Measurements from ENCODE around the gene CCT8. TPM values are rescaled to one million over a fixed set of nuclear protein-coding genes. Genes with fewer than 3 reads are reported as not detected.
A peak's percentile ranks its signal among the peaks of the same experiment; 100 is the strongest.
"Not testable (repeated sequence)": the region's sequence is repeated elsewhere in the genome, so short reads cannot be mapped to it uniquely, and the experiment has no call there.

Gene CCT8
- polyA plus RNA-seq, 3 donors: 268 to 279 (median 272) TPM

GRCh38 chr21:29078869-29079767 lies 5.7 kb upstream of the CCT8 start:
- no peak for DNase-seq (ENCODE audit: low read depth in 3 of 3, low spot score in 2 of 3)

- DNase-seq (ENCODE audit: low read depth in 3 of 3, low spot score in 2 of 3): peak in 1 of 3 donors; percentile 49
These were observed 4.2 kb upstream of the CCT8 start for GRCh38 chr21:29077651-29078090.

- not testable (repeated sequence) for DNase-seq (ENCODE audit: low read depth in 3 of 3, low spot score in 2 of 3)
These were observed 3.5 kb upstream of the CCT8 start for GRCh38 chr21:29076731-29077640.

DNA sequence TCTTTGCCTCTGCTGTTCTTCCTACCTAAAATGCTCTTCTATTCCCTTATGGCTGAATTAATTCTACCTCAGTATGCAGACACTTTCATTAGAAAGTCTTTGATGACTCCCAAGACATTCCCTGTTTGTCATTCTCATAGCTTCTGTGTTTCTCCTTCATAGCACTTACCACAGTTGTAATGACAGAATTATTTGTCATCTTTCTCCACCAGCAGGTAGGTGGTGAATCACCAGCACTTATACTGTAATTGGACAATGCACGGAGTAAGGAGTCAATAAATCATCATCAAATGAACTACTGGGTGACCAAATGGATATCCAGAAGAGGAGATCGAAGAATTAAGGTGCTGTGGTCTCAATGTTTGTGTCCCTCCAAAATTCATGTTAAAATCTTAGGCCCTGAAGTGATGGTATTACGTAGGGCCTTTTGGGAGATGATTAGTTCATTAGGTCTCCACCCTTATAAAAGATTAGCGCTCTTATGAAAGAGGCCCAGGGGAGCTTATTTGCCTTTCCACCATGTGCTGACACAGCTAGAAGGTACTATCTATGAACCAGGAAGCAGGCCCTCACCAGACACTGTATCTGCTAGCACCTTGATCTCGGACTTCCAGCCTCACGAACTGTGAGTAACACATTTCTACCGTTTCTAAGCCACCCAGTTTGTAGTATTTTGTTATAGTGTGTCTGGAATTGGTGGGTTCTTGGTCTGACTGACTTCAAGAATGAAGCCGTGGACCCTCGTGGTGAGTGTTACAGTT lies 2.4 kb upstream of the CCT8 start:
- no peak for DNase-seq (ENCODE audit: low read depth in 3 of 3, low spot score in 2 of 3)

DNA sequence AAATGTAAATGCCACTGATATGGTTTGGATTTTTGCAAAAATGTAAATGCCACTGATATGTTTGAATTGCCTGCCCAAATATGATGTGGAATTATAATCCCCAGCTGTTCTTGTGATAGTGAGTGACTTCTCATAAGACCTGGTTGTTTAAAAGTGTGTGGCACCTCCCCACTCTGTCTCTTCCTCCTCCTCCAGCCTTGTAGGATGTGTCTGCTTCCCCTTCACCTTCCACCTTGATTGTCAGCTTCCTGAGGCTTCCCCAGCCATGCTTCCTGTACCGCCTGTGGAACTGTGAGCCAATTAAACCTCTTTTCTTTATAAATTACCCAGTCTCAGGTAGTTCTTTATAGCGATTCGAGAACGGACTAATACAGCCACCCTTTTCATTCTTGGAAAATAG lies 1.3 kb upstream of the CCT8 start:
- DNase-seq (ENCODE audit: low read depth in 3 of 3, low spot score in 2 of 3): no peak

DNA sequence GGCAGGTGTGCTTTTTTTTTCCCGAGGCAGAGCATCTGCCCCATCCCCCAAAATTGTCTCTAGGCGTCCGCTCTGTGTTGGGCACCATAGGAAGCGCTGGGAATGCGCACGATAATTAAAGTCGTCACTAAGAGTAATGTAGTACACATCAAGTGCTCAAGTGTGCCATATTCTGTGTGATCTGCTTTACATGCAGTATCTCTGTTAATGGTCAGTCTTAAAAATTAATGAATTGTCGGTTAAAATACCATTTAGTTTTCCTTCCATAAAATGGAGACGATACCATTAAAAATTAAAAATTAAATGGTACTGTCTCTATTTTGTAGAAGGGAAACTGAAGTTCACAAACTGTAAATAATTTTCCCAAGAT lies 544 bp upstream of the CCT8 start:
- no peak for DNase-seq (ENCODE audit: low read depth in 3 of 3, low spot score in 2 of 3)

- no peak for DNase-seq (ENCODE audit: low read depth in 3 of 3, low spot score in 2 of 3)
These were observed 601 bp downstream of the CCT8 start for GRCh38 chr21:29072873-29073221.

GRCh38 chr21:29064850-29065481 lies 8.5 kb downstream of the CCT8 start:
- no peak for DNase-seq (ENCODE audit: low read depth in 3 of 3, low spot score in 2 of 3)

DNA sequence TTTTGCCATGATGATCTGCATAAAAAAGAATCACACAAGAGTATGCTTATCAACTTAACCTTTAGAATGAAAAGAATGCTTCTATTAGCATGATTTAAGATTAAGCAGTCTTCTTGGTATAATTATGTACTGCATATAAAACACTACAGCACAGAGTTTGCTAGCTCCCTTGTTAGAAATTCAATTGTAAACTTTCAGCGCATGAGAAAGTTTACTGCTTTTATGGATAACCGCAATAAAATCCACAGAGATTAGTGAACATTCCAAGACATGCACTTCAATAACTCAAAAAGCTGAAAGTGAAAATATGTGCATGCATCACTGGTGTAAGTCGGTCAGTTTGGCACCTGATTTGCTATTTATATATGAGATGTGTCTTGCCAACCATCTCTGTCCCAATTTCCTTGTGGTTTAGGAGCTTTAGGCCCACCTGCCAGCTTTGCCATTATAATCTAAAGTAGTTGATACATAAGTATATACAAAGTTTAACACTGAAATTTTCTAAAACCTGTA lies 16.9 kb downstream of the CCT8 start:
- no peak for DNase-seq (ENCODE audit: low read depth in 3 of 3, low spot score in 2 of 3)

- DNase-seq (ENCODE audit: low read depth in 3 of 3, low spot score in 2 of 3): no peak
These were observed 17.4 kb downstream of the CCT8 start for GRCh38 chr21:29056005-29056404.

DNA sequence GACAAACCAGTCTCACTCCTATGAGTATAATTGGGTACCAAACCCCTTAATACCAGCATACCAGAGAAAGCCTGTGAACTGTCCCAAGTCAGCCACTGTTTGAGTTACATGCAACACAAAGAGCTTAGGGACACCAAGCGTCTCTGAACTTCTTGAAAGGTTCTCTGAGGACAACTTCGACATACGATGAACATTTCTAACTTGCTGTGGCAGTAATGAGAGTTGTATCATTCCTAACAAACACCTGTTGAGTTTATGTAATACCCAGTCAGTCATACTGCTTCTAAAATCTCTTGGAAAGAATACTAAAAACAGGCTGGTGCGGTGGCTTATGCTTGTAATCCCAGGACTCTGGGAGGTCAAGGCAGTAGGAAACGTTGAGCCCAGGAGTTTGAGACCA lies 18.4 kb downstream of the CCT8 start:
- no peak for DNase-seq (ENCODE audit: low read depth in 3 of 3, low spot score in 2 of 3)

GRCh38 chr21:29053656-29054055 lies 19.8 kb downstream of the CCT8 start:
- no peak for DNase-seq (ENCODE audit: low read depth in 3 of 3, low spot score in 2 of 3)

- DNase-seq (ENCODE audit: low read depth in 3 of 3, low spot score in 2 of 3): no peak
These were observed 20.4 kb downstream of the CCT8 start for GRCh38 chr21:29053011-29053553.

GRCh38 chr21:29052224-29052623 lies 21.2 kb downstream of the CCT8 start:
- no peak for DNase-seq (ENCODE audit: low read depth in 3 of 3, low spot score in 2 of 3)

DNA sequence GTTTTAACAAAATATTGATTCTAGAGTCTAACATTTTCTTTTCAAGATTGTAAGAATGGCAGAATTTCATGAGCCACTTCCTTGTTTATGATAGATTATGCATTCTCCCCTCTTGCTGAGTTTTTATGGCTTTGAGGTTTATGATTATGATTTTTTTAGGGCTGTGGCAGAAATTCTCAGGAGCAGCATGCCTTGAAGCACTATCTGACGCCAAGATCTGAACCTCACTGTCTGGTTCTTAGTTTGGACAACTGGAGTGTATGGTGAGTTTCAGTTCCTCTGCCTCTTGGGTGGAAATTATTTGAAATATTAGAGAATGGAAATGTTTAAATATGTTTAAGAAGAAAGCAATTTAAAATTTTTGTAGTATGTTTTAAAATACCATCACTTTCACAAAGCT lies 38.8 kb downstream of the CCT8 start:
- no peak for DNase-seq (ENCODE audit: low read depth in 3 of 3, low spot score in 2 of 3)

DNA sequence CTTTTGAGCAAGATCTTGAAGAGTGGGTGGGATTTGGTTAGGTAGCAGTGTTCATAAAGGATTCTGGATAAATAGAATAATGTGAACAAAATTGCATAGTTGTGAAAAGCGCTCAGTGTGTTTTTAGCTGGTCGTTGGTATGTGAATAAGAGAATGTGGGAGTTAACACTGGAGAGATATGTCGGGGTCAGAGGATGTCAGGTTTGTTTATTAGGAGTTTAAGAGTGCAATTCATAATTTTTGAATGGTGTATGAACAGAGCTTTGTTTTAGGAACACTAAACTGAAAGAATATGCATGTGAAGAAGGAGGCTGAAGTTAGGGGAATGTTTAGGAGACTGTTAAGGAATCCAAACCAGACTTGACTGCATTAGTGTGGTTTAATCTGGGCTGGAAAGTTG lies 39.6 kb downstream of the CCT8 start:
- no peak for DNase-seq (ENCODE audit: low read depth in 3 of 3, low spot score in 2 of 3)

GRCh38 chr21:29033301-29033700 lies 40.1 kb downstream of the CCT8 start:
- DNase-seq (ENCODE audit: low read depth in 3 of 3, low spot score in 2 of 3): no peak

DNA sequence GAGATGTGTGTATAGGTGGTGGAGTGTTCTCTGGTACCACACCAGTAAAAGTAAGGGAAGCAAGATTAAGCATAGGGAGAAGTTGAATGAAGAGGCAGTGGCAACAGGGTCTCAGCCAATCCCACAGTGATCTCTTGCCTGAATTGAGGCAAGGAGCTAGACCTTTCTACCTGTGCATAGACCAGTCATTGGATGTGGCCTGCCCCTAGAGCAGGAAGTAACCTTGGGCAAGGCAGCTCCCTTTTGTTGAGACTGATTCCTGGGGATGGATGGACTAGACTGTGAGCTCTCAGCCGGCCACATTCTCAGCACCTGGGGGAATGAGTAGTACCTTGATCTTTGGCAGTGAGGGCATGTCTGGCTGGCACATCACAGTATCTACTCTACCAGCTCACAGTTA lies 42.5 kb downstream of the CCT8 start:
- DNase-seq (ENCODE audit: low read depth in 3 of 3, low spot score in 2 of 3): no peak

DNA sequence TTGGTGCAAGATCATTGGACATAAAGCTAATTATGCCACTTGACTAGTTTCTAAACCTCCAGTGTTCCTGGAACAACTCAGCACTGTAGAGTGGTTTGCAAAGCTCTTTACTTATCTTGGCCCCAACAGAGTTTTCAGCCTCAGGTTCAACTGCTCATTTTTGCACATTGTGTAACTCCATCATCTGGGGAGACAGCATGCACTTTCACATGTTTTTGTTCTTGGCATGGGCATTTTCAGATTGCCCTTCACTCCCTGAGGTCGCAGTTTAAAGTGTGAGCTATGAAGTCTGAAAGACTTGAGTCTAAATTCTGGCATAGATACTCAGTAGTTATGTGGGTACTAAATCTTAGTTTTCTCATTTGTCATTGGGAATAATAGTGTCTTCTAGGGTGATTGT lies 43.9 kb downstream of the CCT8 start:
- no peak for DNase-seq (ENCODE audit: low read depth in 3 of 3, low spot score in 2 of 3)

DNA sequence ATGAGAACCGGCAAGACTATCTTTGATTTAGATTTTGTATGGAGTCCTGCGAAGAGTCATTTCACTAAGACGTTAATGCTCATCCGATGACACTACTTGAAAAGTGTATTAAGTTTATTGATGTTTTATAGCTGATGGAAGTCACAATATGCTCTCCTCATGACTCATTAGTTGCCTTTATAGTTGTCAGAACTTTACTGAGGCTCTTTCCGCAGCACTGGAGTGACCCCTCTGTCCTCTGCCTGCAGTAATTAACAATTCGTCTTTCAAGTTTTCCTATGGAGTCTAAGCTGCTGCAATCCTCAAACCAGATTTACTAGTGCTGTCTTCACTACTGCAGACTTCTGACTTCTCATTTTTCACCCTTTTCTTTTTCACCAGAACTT lies 48.1 kb downstream of the CCT8 start:
- DNase-seq (ENCODE audit: low read depth in 3 of 3, low spot score in 2 of 3): no peak
